ENCODE results near the gene AUTS2.
"Not testable (repeated sequence)": the region's sequence is repeated elsewhere in the genome, so short reads cannot be mapped to it uniquely, and the experiment has no call there.

DNA sequence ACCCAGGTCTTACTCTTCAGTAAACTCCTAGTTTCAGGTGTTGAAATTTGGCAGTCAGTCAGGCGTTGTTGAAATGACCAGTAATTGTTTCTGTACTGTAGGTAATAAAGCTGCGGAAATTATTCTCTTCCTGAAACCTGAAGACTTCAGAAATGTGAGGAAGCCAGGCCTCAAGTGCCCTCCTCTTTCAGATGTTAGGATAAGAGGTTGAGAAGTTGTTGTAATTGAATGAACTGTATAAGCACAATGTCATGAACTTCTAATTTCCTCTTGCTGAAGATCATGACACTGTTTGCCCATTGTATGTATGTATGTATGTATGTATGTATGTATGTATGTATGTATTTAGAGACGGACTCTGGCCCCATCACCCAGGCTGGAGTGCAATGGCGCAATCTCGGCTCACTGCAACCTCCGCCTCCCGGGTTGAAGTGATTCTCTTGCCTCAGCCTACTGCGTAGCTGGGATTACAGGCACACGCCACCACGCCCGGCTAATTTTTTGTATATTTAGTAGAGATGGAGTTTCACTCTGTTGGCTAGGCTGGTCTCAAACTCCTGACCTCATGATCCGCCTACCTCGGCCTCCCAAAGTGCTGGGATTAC is 1131.4 kb downstream of the AUTS2 start:
- not testable (repeated sequence) for TF ChIP-seq POLR2A (IDR thresholded peaks at IDR 0.05; ENCODE audit: low read depth, low read length); TAF1 (IDR thresholded peaks at IDR 0.05; ENCODE audit: borderline replicate concordance, low read depth, low read length); POLR2AphosphoS5 (IDR thresholded peaks at IDR 0.05; ENCODE audit: low read depth, low read length)
